ENCODE data around the gene TROAP. TPM values are rescaled to one million over a fixed set of nuclear protein-coding genes. Genes with fewer than 3 reads are reported as not detected.

TROAP gene
- total RNA-seq, 1 donor from 2014 or later: 40.0 TPM

DNA sequence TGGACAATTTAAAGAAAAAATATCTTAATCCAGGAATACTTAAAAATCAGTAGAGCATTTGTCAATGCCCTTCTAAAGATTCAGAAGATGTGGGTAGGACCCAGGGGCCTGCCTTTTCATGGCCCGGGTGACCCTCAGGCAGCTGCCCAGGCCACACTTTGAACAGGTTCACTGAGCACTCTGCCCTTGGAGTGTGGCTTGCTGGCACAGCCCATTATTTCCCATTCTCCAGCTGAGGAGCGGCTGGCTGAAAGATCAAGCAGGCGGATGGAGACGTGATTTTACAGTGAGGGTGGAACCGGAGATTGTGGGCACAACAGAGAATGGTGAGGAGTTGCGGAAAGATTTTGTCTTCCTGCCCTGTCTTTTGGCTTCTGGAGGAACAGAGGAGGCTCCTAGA, 35.2 kb upstream of the TROAP start:
- Mint-ChIP-seq H3K27me3 (ENCODE audit: insufficient read depth, low read depth) (peaks cover 2% of the 10 kb centered on the region), H3K4me1 (peaks cover 16% of the 10 kb centered on the region), H3K27ac (no peak overlapping the region), H3K9me3 (peaks cover 2% of the 10 kb centered on the region), H3K4me3 (no peak overlapping the region), H3K36me3 (no peaks in the 10 kb centered on the region)
- no peaks in the 10 kb centered on the region for H3K79me2 ChIP-seq (ENCODE audit: low read depth)
- H4K20me1 ChIP-seq (ENCODE audit: low read depth): no peaks in the 10 kb centered on the region
- H3K9ac ChIP-seq: no peak overlapping the region
- TF ChIP-seq EZH2phosphoT487 (IDR thresholded peaks at IDR 0.05) (no peak), CTCF (IDR thresholded peaks at IDR 0.05) (no peak), EZH2 (IDR thresholded peaks at IDR 0.05) (no peak)
- no peaks in the 10 kb centered on the region for H3K9me3 ChIP-seq (ENCODE audit: low read depth)
- H3K27me3 ChIP-seq: peaks cover 26% of the 10 kb centered on the region
- H3K27ac ChIP-seq: no peak overlapping the region
- H3K4me1 ChIP-seq: peaks cover 4% of the 10 kb centered on the region
- H2AFZ ChIP-seq (replicated peaks): no peak overlapping the region
- no peak overlapping the region for H3K4me3 ChIP-seq
- no peak for DNase-seq (ENCODE audit: low spot score)
- no peak overlapping the region for H3K4me2 ChIP-seq
- H3K36me3 ChIP-seq: no peaks in the 10 kb centered on the region
- H3F3A ChIP-seq (ENCODE audit: low read depth): peaks cover 19% of the 10 kb centered on the region

DNA sequence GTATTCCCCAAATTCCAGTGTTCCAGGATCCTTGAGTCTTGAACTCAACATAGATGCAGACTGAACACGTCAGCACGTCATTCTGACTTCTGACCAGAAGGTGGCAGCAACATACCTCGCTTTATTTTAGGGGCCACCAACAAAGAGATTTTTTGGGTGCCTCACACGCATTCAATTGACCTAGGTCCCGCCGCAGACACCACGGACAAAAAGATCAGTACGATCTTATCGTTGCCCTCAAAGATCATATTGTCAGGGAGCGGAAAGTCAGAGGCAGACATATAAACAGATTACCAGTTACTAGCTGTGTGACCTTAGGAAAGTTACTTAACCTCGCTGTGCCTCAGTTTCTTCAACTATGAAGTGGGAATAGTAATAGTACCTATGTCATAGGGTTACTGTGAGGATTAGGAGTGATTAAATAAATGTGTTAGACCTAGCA, 34.6 kb upstream of the TROAP start:
- no peak overlapping the region for H3K27ac ChIP-seq
- no peak overlapping the region for H3K9ac ChIP-seq

GRCh38 chr12:49288922-49289555, 34.0 kb upstream of the TROAP start:
- no peaks in the 10 kb centered on the region for H3K9me3 ChIP-seq (ENCODE audit: low read depth)
- H3F3A ChIP-seq (ENCODE audit: low read depth): peaks cover 28% of the 10 kb centered on the region
- TF ChIP-seq CTCF (IDR thresholded peaks at IDR 0.05) (no peak), EZH2phosphoT487 (IDR thresholded peaks at IDR 0.05) (no peak), EZH2 (IDR thresholded peaks at IDR 0.05) (no peak)
- H2AFZ ChIP-seq (replicated peaks): peak overlapping the region; percentile 3
- peak overlapping the region; percentile 43 for H3K27ac Mint-ChIP-seq
- H3K79me2 ChIP-seq (ENCODE audit: low read depth): no peaks in the 10 kb centered on the region
- peaks cover 9% of the 10 kb centered on the region for H3K27me3 Mint-ChIP-seq (ENCODE audit: insufficient read depth, low read depth)
- no peak overlapping the region for H3K4me3 Mint-ChIP-seq
- peaks cover 2% of the 10 kb centered on the region for H3K9me3 Mint-ChIP-seq
- peaks cover 14% of the 10 kb centered on the region for H3K4me1 ChIP-seq
- H4K20me1 ChIP-seq (ENCODE audit: low read depth): peaks cover 5% of the 10 kb centered on the region
- peaks cover 37% of the 10 kb centered on the region for H3K27me3 ChIP-seq
- no peak overlapping the region for H3K4me3 ChIP-seq
- H3K36me3 ChIP-seq: no peaks in the 10 kb centered on the region
- no peak for DNase-seq (ENCODE audit: low spot score)
- H3K4me2 ChIP-seq: no peak overlapping the region
- no peak overlapping the region for H3K27ac ChIP-seq
- no peaks in the 10 kb centered on the region for H3K36me3 Mint-ChIP-seq
- H3K9ac ChIP-seq: no peak overlapping the region
- peaks cover 20% of the 10 kb centered on the region for H3K4me1 Mint-ChIP-seq

More for the DNA sequence above, 34.6 kb upstream of the TROAP start:
- Histone ChIP-seq H3K4me1 (peaks cover 9% of the 10 kb centered on the region), H3K4me2 (no peak overlapping the region), H3F3A (ENCODE audit: low read depth) (peaks cover 25% of the 10 kb centered on the region), H3K36me3 (no peaks in the 10 kb centered on the region), H4K20me1 (ENCODE audit: low read depth) (no peaks in the 10 kb centered on the region), H3K79me2 (ENCODE audit: low read depth) (no peaks in the 10 kb centered on the region), H2AFZ (replicated peaks) (no peak overlapping the region), H3K9me3 (ENCODE audit: low read depth) (no peaks in the 10 kb centered on the region), H3K27me3 (peaks cover 31% of the 10 kb centered on the region), H3K4me3 (no peak overlapping the region)
- no peak overlapping the region for H3K4me3 Mint-ChIP-seq
- H3K27ac Mint-ChIP-seq: no peak overlapping the region
- H3K4me1 Mint-ChIP-seq: peaks cover 19% of the 10 kb centered on the region
- H3K36me3 Mint-ChIP-seq: no peaks in the 10 kb centered on the region
- TF ChIP-seq EZH2 (IDR thresholded peaks at IDR 0.05) (no peak), EZH2phosphoT487 (IDR thresholded peaks at IDR 0.05) (no peak), CTCF (IDR thresholded peaks at IDR 0.05) (peak; percentile 88)
- peak; percentile 72 for DNase-seq (ENCODE audit: low spot score)
- peaks cover 6% of the 10 kb centered on the region for H3K27me3 Mint-ChIP-seq (ENCODE audit: insufficient read depth, low read depth)
- peaks cover 2% of the 10 kb centered on the region for H3K9me3 Mint-ChIP-seq

Measured in neural progenitor cell (in vitro differentiated cells).